ENCODE measurements around the gene TAS2R9.

DNA sequence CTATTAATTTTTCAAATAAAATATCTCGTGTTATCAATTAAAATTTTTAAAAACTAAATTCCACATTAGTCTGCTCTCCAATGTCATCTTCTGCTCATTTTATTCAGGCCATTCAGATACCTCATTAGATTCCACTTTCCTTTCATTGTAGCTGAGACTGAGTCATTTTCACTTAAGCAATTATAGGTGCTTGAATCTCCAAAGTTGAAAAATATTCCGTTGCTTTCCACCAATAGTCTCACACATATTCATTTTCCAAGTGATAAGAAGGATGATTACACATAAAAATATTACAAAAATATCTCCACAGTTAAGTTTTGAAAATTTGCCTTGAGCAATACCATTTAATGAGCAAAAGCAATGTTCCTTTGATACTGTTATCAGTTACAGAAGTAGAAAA, 50.3 kb downstream of the TAS2R9 start:
- no peak for TF ChIP-seq RNF2 (IDR thresholded peaks at IDR 0.05; ENCODE audit: borderline replicate concordance, low read depth)
- no peak for TF ChIP-seq JUN (IDR thresholded peaks at IDR 0.05)
- TF ChIP-seq, protein P1, sequence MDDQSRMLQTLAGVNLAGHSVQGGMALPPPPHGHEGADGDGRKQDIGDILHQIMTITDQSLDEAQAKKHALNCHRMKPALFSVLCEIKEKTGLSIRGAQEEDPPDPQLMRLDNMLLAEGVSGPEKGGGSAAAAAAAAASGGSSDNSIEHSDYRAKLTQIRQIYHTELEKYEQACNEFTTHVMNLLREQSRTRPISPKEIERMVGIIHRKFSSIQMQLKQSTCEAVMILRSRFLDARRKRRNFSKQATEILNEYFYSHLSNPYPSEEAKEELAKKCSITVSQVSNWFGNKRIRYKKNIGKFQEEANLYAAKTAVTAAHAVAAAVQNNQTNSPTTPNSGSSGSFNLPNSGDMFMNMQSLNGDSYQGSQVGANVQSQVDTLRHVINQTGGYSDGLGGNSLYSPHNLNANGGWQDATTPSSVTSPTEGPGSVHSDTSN (IDR thresholded peaks at IDR 0.05) = no peak
- TF ChIP-seq POLR2A (IDR thresholded peaks at IDR 0.05; ENCODE audit: low read length) = no peak
- no peak for TF ChIP-seq MAZ (IDR thresholded peaks at IDR 0.05; ENCODE audit: borderline replicate concordance, low read depth, low read length)
- no peak for TF ChIP-seq RCOR1 (IDR thresholded peaks at IDR 0.05; ENCODE audit: low read depth, low read length)
- TF ChIP-seq, protein P2, sequence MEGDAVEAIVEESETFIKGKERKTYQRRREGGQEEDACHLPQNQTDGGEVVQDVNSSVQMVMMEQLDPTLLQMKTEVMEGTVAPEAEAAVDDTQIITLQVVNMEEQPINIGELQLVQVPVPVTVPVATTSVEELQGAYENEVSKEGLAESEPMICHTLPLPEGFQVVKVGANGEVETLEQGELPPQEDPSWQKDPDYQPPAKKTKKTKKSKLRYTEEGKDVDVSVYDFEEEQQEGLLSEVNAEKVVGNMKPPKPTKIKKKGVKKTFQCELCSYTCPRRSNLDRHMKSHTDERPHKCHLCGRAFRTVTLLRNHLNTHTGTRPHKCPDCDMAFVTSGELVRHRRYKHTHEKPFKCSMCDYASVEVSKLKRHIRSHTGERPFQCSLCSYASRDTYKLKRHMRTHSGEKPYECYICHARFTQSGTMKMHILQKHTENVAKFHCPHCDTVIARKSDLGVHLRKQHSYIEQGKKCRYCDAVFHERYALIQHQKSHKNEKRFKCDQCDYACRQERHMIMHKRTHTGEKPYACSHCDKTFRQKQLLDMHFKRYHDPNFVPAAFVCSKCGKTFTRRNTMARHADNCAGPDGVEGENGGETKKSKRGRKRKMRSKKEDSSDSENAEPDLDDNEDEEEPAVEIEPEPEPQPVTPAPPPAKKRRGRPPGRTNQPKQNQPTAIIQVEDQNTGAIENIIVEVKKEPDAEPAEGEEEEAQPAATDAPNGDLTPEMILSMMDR (IDR thresholded peaks at IDR 0.05) = no peak
- no peak for TF ChIP-seq CHD4 (IDR thresholded peaks at IDR 0.05; ENCODE audit: borderline replicate concordance)

Measured in A549 (cell line).